KMS-11 (cell line): ENCODE results near the gene TRIM73.
"Not testable (repeated sequence)": the region's sequence is repeated elsewhere in the genome, so short reads cannot be mapped to it uniquely, and the experiment has no call there.

Experiments
- H2AFZ ChIP-seq: fragments of 200-600 bp; sonication (generic); 2 replicates; pipeline ENCODE4 v1.6.1; 2016; ENCODE audit warnings: antibody characterized with exemption, mixed run types, low read depth
- H3K27ac ChIP-seq: fragments of 200-600 bp; sonication (generic); 2 replicates; pipeline ENCODE4 v1.6.1; 2016; ENCODE audit warnings: mild to moderate bottlenecking, mixed run types
- H3K27me3 ChIP-seq: fragments of 200-600 bp; sonication (generic); 2 replicates; pipeline ENCODE4 v1.6.1; 2017; ENCODE audit warnings: mild to moderate bottlenecking, low read depth, mixed run types, moderate library complexity; ENCODE audit not compliant: insufficient read depth
- H3K36me3 ChIP-seq: fragments of 200-600 bp; sonication (generic); 2 replicates; pipeline ENCODE4 v1.6.1; 2017; ENCODE audit warnings: mild to moderate bottlenecking, mixed run types; ENCODE audit not compliant: insufficient read depth
- H3K4me1 ChIP-seq: fragments of 200-600 bp; sonication (generic); 2 replicates; pipeline ENCODE4 v1.6.1; 2016; ENCODE audit warnings: mild to moderate bottlenecking, low read depth, mixed run types; ENCODE audit not compliant: poor library complexity, severe bottlenecking
- H3K4me2 ChIP-seq: fragments of 200-600 bp; sonication (generic); 2 replicates; pipeline ENCODE4 v1.7.0; 2016; ENCODE audit warnings: mild to moderate bottlenecking, mixed run types
- H3K4me3 ChIP-seq: fragments of 200-600 bp; sonication (generic); IDR thresholded peaks from 2 replicates; pipeline ENCODE4 v1.6.1; 2017; ENCODE audit warnings: low read depth, low read length, mixed read lengths; ENCODE audit not compliant: insufficient read depth
- H3K79me2 ChIP-seq: fragments of 200-600 bp; sonication (generic); 2 replicates; pipeline ENCODE4 v1.6.1; 2016; ENCODE audit warnings: low read depth, mixed run types; ENCODE audit not compliant: insufficient read depth
- H3K9ac ChIP-seq: fragments of 200-600 bp; sonication (generic); 2 replicates; pipeline ENCODE4 v1.6.1; 2016; ENCODE audit warnings: mild to moderate bottlenecking, mixed run types
- H4K20me1 ChIP-seq: fragments of 200-600 bp; sonication (generic); 2 replicates; pipeline ENCODE4 v1.6.1; 2016; ENCODE audit warnings: mild to moderate bottlenecking, mixed run types; ENCODE audit not compliant: insufficient read depth

TRIM73 gene

GRCh38 chr7:75395329-75395728, at the start of gene TRIM73:
TSS of gene TRIM73 (plus strand) at chr7:75395629. CDS start at chr7:75398934, 3,305 bp downstream.
- not testable (repeated sequence) for H3K27me3 ChIP-seq, H2AFZ ChIP-seq, H3K4me2 ChIP-seq, H3K4me3 ChIP-seq, H3K36me3 ChIP-seq, H3K79me2 ChIP-seq, H3K9ac ChIP-seq, H3K4me1 ChIP-seq, H3K27ac ChIP-seq, H4K20me1 ChIP-seq

DNA sequence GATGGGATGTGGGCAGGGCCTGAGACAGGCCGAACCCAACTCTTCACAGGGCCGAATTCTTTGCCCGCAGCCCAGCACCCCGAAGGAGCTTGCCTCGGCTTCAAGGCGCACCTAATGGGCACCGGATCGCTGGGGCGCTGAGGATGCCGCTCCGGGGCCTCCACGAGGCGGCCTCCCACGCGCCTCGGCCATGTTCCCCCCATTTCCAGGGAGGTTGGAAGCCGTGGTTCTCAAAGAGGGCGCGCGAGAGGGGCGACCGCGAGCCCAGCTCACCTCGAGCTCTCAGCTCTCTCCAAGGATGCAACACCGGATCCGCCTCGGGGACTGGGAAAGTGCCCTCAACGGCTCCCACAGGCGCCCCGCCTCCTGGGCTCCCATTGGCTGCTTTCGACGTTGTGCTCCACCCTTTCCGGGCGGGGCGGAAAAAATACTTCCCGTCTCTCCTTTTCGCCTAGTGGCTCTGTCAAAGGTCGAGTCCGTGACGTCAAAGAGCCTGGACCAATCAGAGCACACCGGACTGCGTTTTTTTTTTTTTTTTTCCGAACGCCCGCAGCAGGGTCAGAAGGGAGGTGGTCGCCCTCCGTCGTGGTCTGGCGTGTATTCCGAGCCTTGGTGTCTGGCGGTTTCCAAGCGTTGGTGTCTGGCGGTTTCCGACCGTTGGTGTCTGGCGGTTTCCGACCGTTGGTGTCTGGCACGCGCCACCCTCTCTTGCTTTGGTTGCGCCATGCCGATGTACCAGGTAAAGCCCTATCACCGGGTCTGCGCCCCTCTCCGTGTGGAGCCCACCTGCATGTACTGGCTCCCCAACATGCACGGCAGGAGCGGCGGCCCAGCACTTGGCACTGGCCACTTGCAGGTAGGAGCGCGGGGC, 36.5 kb upstream of the TRIM73 start:
- not testable (repeated sequence) for H3K36me3 ChIP-seq, H3K4me2 ChIP-seq, H3K9ac ChIP-seq, H3K4me1 ChIP-seq, H4K20me1 ChIP-seq, H3K27ac ChIP-seq, H3K79me2 ChIP-seq, H2AFZ ChIP-seq, H3K27me3 ChIP-seq, H3K4me3 ChIP-seq

GRCh38 chr7:75359542-75359848, 35.9 kb upstream of the TRIM73 start:
- not testable (repeated sequence) for H3K27ac ChIP-seq, H2AFZ ChIP-seq, H3K36me3 ChIP-seq, H3K4me2 ChIP-seq, H4K20me1 ChIP-seq, H3K4me1 ChIP-seq, H3K79me2 ChIP-seq, H3K4me3 ChIP-seq, H3K27me3 ChIP-seq, H3K9ac ChIP-seq

GRCh38 chr7:75364079-75364478, 31.4 kb upstream of the TRIM73 start:
- not testable (repeated sequence) for H3K4me3 ChIP-seq, H3K9ac ChIP-seq, H2AFZ ChIP-seq, H3K27ac ChIP-seq, H3K4me1 ChIP-seq, H3K27me3 ChIP-seq, H3K79me2 ChIP-seq, H3K4me2 ChIP-seq, H3K36me3 ChIP-seq, H4K20me1 ChIP-seq

DNA sequence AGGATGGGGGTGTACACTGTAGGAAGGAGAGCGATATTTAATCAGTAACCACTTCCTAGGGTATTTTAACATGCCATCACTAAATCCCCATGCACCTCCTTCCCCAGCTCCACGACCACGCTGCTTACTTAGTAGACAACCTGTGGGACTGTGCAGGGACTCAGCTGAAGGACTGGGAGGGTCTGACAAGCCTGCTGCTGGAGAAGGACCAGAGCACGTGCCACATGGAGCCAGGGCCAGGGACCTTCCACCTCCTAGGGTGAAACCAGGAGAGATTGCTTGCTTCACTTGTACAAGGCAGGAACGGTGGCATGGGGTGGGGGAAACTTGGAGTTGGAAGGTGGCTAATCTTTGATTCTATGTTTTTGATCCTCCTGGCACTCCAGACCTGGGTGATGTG, 28.8 kb upstream of the TRIM73 start:
- not testable (repeated sequence) for H3K27ac ChIP-seq, H3K4me1 ChIP-seq

GRCh38 chr7:75367313-75367712, 28.1 kb upstream of the TRIM73 start:
- not testable (repeated sequence) for H3K4me3 ChIP-seq, H3K27me3 ChIP-seq, H3K36me3 ChIP-seq, H3K4me1 ChIP-seq, H4K20me1 ChIP-seq, H2AFZ ChIP-seq, H3K27ac ChIP-seq, H3K4me2 ChIP-seq, H3K79me2 ChIP-seq, H3K9ac ChIP-seq

More for the DNA sequence above, 28.8 kb upstream of the TRIM73 start:
- not testable (repeated sequence) for H3K36me3 ChIP-seq, H2AFZ ChIP-seq, H3K27me3 ChIP-seq, H3K9ac ChIP-seq, H3K79me2 ChIP-seq, H3K4me3 ChIP-seq, H4K20me1 ChIP-seq, H3K4me2 ChIP-seq

GRCh38 chr7:75374144-75374518, 21.3 kb upstream of the TRIM73 start:
- H3K9ac ChIP-seq, H4K20me1 ChIP-seq, H3K4me3 ChIP-seq, H3K79me2 ChIP-seq, H3K36me3 ChIP-seq, H3K4me1 ChIP-seq, H3K27me3 ChIP-seq, H2AFZ ChIP-seq, H3K27ac ChIP-seq, H3K4me2 ChIP-seq: not testable (repeated sequence)

DNA sequence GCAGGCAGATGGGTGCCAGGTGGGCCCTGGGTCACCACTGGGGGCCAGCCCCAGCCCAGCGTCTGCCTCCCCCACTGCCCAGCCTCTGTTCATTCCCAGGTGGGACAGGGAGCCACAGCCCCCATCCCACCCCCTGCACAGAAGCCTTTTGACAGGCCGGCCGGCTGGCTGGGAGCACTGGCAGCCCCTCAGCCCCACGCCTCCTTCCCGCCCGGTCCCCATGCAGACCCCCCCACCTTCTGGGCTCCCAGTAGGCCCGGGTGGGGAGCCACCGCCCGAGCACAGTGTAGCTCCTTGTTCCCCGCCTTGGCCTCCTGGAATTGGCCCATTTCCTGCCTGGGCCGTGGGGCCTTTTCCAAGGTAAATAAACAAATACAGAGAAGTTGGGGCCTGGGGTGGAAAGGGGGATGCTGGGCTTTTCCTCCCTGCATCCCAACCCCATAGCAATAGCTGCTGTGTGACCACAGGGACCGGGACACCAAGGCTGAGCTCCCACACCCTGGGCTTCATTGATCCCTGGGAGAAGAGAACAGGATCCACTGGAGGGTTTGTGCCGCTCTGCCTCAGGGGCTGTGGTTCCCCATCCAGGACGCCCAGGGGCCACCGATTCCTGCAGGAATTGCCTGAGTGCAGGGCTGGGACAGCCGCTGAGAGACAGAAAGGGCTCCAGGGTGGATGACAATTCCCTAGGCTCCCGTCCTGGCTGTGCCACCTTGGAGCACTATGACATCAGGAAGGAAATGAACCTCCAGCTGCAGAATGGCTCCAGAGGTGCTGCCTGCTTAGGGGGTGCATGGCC, 20.7 kb upstream of the TRIM73 start:
- not testable (repeated sequence) for H3K36me3 ChIP-seq, H3K27ac ChIP-seq, H3K4me1 ChIP-seq, H3K79me2 ChIP-seq, H4K20me1 ChIP-seq, H2AFZ ChIP-seq, H3K27me3 ChIP-seq, H3K4me3 ChIP-seq, H3K4me2 ChIP-seq, H3K9ac ChIP-seq

GRCh38 chr7:75393194-75393593, 2.2 kb upstream of the TRIM73 start:
- not testable (repeated sequence) for H3K27me3 ChIP-seq, H3K4me3 ChIP-seq, H3K4me1 ChIP-seq, H3K79me2 ChIP-seq, H3K4me2 ChIP-seq, H3K27ac ChIP-seq, H4K20me1 ChIP-seq, H2AFZ ChIP-seq, H3K36me3 ChIP-seq, H3K9ac ChIP-seq

DNA sequence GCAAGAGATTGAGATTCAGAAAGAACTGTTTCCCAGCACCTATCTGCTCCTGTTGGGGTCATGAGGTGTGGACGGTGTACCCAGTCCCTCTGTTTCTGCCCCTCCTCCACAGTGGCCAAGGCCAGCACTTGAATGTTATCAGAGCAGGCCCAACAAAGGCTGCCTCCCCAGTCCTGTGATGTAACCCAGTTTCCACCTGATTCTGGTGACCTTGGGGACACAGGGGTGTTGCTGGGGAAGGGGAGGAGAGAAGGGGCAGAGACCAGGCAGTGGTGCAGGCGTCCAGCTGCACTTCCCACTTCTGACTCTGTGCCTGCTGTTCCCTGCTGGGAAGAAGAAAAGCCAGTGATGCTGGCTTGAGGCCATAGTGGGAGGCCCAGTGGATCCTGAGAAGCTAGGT, 2.4 kb downstream of the TRIM73 start:
- not testable (repeated sequence) for H3K27me3 ChIP-seq, H3K79me2 ChIP-seq, H4K20me1 ChIP-seq, H3K4me2 ChIP-seq, H3K27ac ChIP-seq, H3K36me3 ChIP-seq, H3K4me1 ChIP-seq, H3K9ac ChIP-seq, H3K4me3 ChIP-seq, H2AFZ ChIP-seq
